ENCODE results near the gene AFG3L2. TPM values are rescaled to one million over a fixed set of nuclear protein-coding genes. Genes with fewer than 3 reads are reported as not detected.

The AFG3L2 gene
- total and polyA plus RNA-seq, 9 of the 15 experiments (the other 6 are each of a cell fraction or from before 2014, with no cell fraction given), result 24.1 to 109 (median 84.0) TPM

GRCh38 chr18:12321333-12321732 is 55.7 kb downstream of the AFG3L2 start (continued):
- no peak for TF ChIP-seq MYBL2 (IDR thresholded peaks at IDR 0.05; ENCODE audit: low read depth)
- no peak for TF ChIP-seq MYBL2 (CRISPR knock-in tag; IDR thresholded peaks at IDR 0.05; ENCODE audit: borderline replicate concordance)
- no peak for TF ChIP-seq PCBP1 (IDR thresholded peaks at IDR 0.05; ENCODE audit: low read depth, low read length, poor library complexity, severe bottlenecking)
- no peak for TF ChIP-seq MTA2 (IDR thresholded peaks at IDR 0.05; ENCODE audit: low read depth)

GRCh38 chr18:12318857-12319256 is 58.2 kb downstream of the AFG3L2 start:
- H3K4me1 ChIP-seq (replicated peaks in 1 of 2; ENCODE audit: control insufficient read depth in 2 of 2, insufficient read depth in 2 of 2, low read length in 2 of 2), result peaks cover 6 to 9% of the 10 kb centered on the region in 2 experiments; a peak in 4 of 5 replicates
- H2AFZ ChIP-seq (ENCODE audit: low read depth, low read length), result no peak overlapping the region
- ATAC-seq (no peak; the same call in 2 of the 3 replicates), DNase-seq (ENCODE audit: extremely low read depth in 1 of 4, low spot score in 3 of 4) (no peak), FAIRE-seq (no peak)
- H3K4me2 ChIP-seq (ENCODE audit: insufficient read depth, low read length), result no peak overlapping the region
- H3K9me1 ChIP-seq (ENCODE audit: control insufficient read depth, insufficient read depth, low read length), result no peaks in the 10 kb centered on the region
- H3K27me3 ChIP-seq (ENCODE audit: control insufficient read depth in 2 of 2, insufficient read depth in 2 of 2, low read length in 2 of 2), result no peaks in the 10 kb centered on the region
- 60% methylated on average over 1 of the region's 5 CpGs for WGBS (ENCODE audit: insufficient coverage, low coverage, missing lambda C conversion rate)
- ChIA-PET POLR2A (interaction anchor here (0.6 to 2.9 kb wide), 6 partner anchors 9 to 57 kb away, joined by 4 to 23 read pairs (median 4); partner anchors contain the start of gene TUBB6), CTCF (ENCODE audit: low intra/inter-chr PET ratio) (no interaction called here)
- H3K4me3 ChIP-seq, result no peak overlapping the region
- H3K36me3 ChIP-seq (ENCODE audit: control insufficient read depth, insufficient read depth, low read length), result peaks cover 75% of the 10 kb centered on the region
- peaks cover 31% of the 10 kb centered on the region for H3K79me2 ChIP-seq (ENCODE audit: control insufficient read depth, insufficient read depth, low read length)
- no peaks in the 10 kb centered on the region for H4K20me1 ChIP-seq (replicated peaks; ENCODE audit: control insufficient read depth, insufficient read depth, low read length)
- BruUV-seq (replicated peaks), result no TSS peak
- in situ Hi-C loops (cut with MboI), result no loop called here
- no peak overlapping the region for H3K9ac ChIP-seq (ENCODE audit: insufficient read depth in 1 of 2, low read depth in 2 of 2, low read length in 2 of 2)
- H3K9me3 ChIP-seq (replicated peaks; ENCODE audit: control insufficient read depth, insufficient read depth, low read depth, low read length), result no peaks in the 10 kb centered on the region
- H3K27ac ChIP-seq (ENCODE audit: extremely low read depth, low read depth, low read length), result no peak overlapping the region
- intact Hi-C loops (cut with micrococcal nuclease), result no loop called here
- no peak for TF ChIP-seq NFE2L1 (tag; IDR thresholded peaks at IDR 0.05; ENCODE audit: borderline replicate concordance, low read depth)
- no peak for TF ChIP-seq DEAF1 (CRISPR knock-in tag; IDR thresholded peaks at IDR 0.05)
- TF ChIP-seq U2AF1 (optimal IDR thresholded peaks at IDR 0.05; ENCODE audit: low read depth, low read length), result no peak
- TF ChIP-seq NFYB (IDR thresholded peaks at IDR 0.05; ENCODE audit: extremely low read depth, insufficient read length), result no peak
- TF ChIP-seq KAT8 (IDR thresholded peaks at IDR 0.05; ENCODE audit: low read depth), result no peak
- no peak for TF ChIP-seq HDAC1 (IDR thresholded peaks at IDR 0.05)
- TF ChIP-seq EWSR1 (IDR thresholded peaks at IDR 0.05; ENCODE audit: borderline replicate concordance, low read depth, partially characterized antibody), result no peak
- TF ChIP-seq ZNF395 (CRISPR knock-in tag; IDR thresholded peaks at IDR 0.05), result no peak
- no peak for TF ChIP-seq GMEB1 (CRISPR knock-in tag; IDR thresholded peaks at IDR 0.05)
- TF ChIP-seq PRPF4 (IDR thresholded peaks at IDR 0.05; ENCODE audit: insufficient read depth, low read depth, low read length, poor library complexity, severe bottlenecking), result no peak
- TF ChIP-seq ZBED1 (IDR thresholded peaks at IDR 0.05), result no peak
- no peak for TF ChIP-seq SNIP1 (IDR thresholded peaks at IDR 0.05; ENCODE audit: low read depth)
- TF ChIP-seq ZNF121 (CRISPR knock-in tag; conservative IDR thresholded peaks at IDR 0.05), result no peak
- no peak for TF ChIP-seq SMC3 (conservative IDR thresholded peaks at IDR 0.05; ENCODE audit: insufficient read depth, low read depth, low read length)
